H9 (cell line): ENCODE data around the gene TM4SF5. TPM values are rescaled to one million over a fixed set of nuclear protein-coding genes. Genes with fewer than 3 reads are reported as not detected.

Source experiments
- DNase-seq: peaks from one replicate; pipeline ENCODE4 v3.0.0-alpha.2; 2017
- H2AFZ ChIP-seq: one replicate; pipeline ENCODE4 v1.6.1; 2013; ENCODE audit warnings: mild to moderate bottlenecking, low read length, control low read depth, moderate library complexity
- H2AK5ac ChIP-seq: 2 replicates; pipeline ENCODE4 v1.6.1; 2013; ENCODE audit warnings: low read length, control low read depth, mixed read lengths; ENCODE audit not compliant: insufficient read length
- H2BK120ac ChIP-seq: one replicate; pipeline ENCODE4 v1.6.1; 2013; ENCODE audit warnings: low read depth, mild to moderate bottlenecking, low read length, control low read depth, inconsistent platforms; ENCODE audit not compliant: poor library complexity, severe bottlenecking
- H2BK12ac ChIP-seq: 2 replicates; pipeline ENCODE4 v1.6.1; 2013; ENCODE audit warnings: low read length, control low read depth, mixed read lengths, low read depth; ENCODE audit not compliant: insufficient read length
- H2BK15ac ChIP-seq: 2 replicates; pipeline ENCODE4 v1.6.1; 2013; ENCODE audit warnings: low read depth, low read length, control low read depth
- H2BK20ac ChIP-seq: one replicate; pipeline ENCODE4 v1.6.1; 2013; ENCODE audit warnings: low read depth, mild to moderate bottlenecking, low read length, control low read depth, inconsistent platforms; ENCODE audit not compliant: poor library complexity, severe bottlenecking
- H2BK5ac ChIP-seq: 2 replicates; pipeline ENCODE4 v1.6.1; 2013; ENCODE audit warnings: low read length, control low read depth, mixed read lengths; ENCODE audit not compliant: insufficient read length
- H3K14ac ChIP-seq: 2 replicates; pipeline ENCODE4 v1.6.1; 2013; ENCODE audit warnings: low read length, control low read depth; ENCODE audit not compliant: insufficient read depth
- H3K18ac ChIP-seq: 2 replicates; pipeline ENCODE4 v1.6.1; 2013; ENCODE audit warnings: low read depth, mild to moderate bottlenecking, mixed read lengths, low read length, control low read depth; ENCODE audit not compliant: insufficient read length
- H3K23ac ChIP-seq: 2 replicates; pipeline ENCODE4 v1.6.1; 2013; ENCODE audit warnings: low read length, control low read depth, mixed read lengths, low read depth; ENCODE audit not compliant: insufficient read length
- H3K23me2 ChIP-seq: 2 replicates; pipeline ENCODE4 v1.6.1; 2013; ENCODE audit warnings: low read depth, mild to moderate bottlenecking, mixed read lengths, low read length, control low read depth; ENCODE audit not compliant: insufficient read length, poor library complexity, severe bottlenecking
- H3K27ac ChIP-seq: 2 replicates; pipeline ENCODE4 v1.5.1; 2013; ENCODE audit warnings: low read length, control low read depth, mixed read lengths, low read depth; ENCODE audit not compliant: insufficient read length
- H3K27me3 ChIP-seq: 2 replicates; pipeline ENCODE4 v1.6.1; 2013; ENCODE audit warnings: low read length, control low read depth, inconsistent platforms; ENCODE audit not compliant: insufficient read depth
- H3K4ac ChIP-seq: 2 replicates; pipeline ENCODE4 v1.6.1; 2013; ENCODE audit warnings: low read depth, mild to moderate bottlenecking, control low read depth, inconsistent platforms, low read length, moderate library complexity
- H3K4me1 ChIP-seq: 2 replicates; pipeline ENCODE4 v1.6.1; 2013; ENCODE audit warnings: low read length, control low read depth, inconsistent platforms; ENCODE audit not compliant: insufficient read depth
- H3K4me2 ChIP-seq: 2 replicates; pipeline ENCODE4 v1.6.1; 2013; ENCODE audit warnings: low read length, control low read depth, mixed read lengths; ENCODE audit not compliant: insufficient read length, insufficient read depth
- H3K56ac ChIP-seq: 2 replicates; pipeline ENCODE4 v1.6.1; 2013; ENCODE audit warnings: low read depth, mild to moderate bottlenecking, mixed read lengths, low read length, control low read depth; ENCODE audit not compliant: insufficient read length
- H3K79me1 ChIP-seq: 2 replicates; pipeline ENCODE4 v1.6.1; 2013; ENCODE audit warnings: low read depth, mild to moderate bottlenecking, moderate library complexity, low read length, control low read depth, inconsistent platforms; ENCODE audit not compliant: insufficient read depth, poor library complexity, severe bottlenecking
- H3K79me2 ChIP-seq: 2 replicates; pipeline ENCODE4 v1.6.1; 2013; ENCODE audit warnings: low read length, control low read depth, inconsistent platforms; ENCODE audit not compliant: insufficient read depth
- H3K9ac ChIP-seq: 2 replicates; pipeline ENCODE4 v1.6.1; 2013; ENCODE audit warnings: low read length, control low read depth, mixed read lengths; ENCODE audit not compliant: insufficient read length; ENCODE audit errors: extremely low read depth
- H3K9me3 ChIP-seq: one replicate; pipeline ENCODE4 v1.6.1; 2013; ENCODE audit warnings: low read depth, low read length, inconsistent platforms; ENCODE audit not compliant: control insufficient read depth
- H3T11ph ChIP-seq: one replicate; pipeline ENCODE4 v1.6.1; 2013; ENCODE audit warnings: mild to moderate bottlenecking, low read length, control low read depth, inconsistent platforms
- H4K20me1 ChIP-seq: one replicate; pipeline ENCODE4 v1.6.1; 2013; ENCODE audit not compliant: control insufficient read depth, insufficient read length, insufficient read depth
- H4K5ac ChIP-seq: 2 replicates; pipeline ENCODE4 v1.6.1; 2013; ENCODE audit warnings: low read depth, mild to moderate bottlenecking, mixed read lengths, low read length, control low read depth; ENCODE audit not compliant: insufficient read length
- H4K8ac ChIP-seq: replicated peaks from 2 replicates; pipeline ENCODE4 v1.6.1; 2013; ENCODE audit warnings: low read length, control low read depth, mixed read lengths, low read depth; ENCODE audit not compliant: insufficient read length
- H4K91ac ChIP-seq: 2 replicates; pipeline ENCODE4 v1.6.1; 2013; ENCODE audit warnings: low read depth, mild to moderate bottlenecking, moderate library complexity, mixed read lengths, low read length, control low read depth; ENCODE audit not compliant: insufficient read length
- H3K27ac Mint-ChIP-seq, 3 experiments: 2 replicates in 2 of 3; 3 replicates in 1 of 3; pipeline ENCODE4 v1.8.0; 2020 to 2021; ENCODE audit warnings: mixed read lengths in 3 of 3, mild to moderate bottlenecking in 1 of 3, moderate library complexity in 1 of 3
- H3K27me3 Mint-ChIP-seq: 2 replicates; pipeline ENCODE4 v1.8.0; 2021; ENCODE audit warnings: low read depth, mild to moderate bottlenecking, moderate library complexity, mixed read lengths
- H3K36me3 Mint-ChIP-seq, 3 experiments: 2 replicates in 2 of 3; 3 replicates in 1 of 3; pipeline ENCODE4 v1.8.0; 2020 to 2021; ENCODE audit warnings: low read depth in 3 of 3, mixed read lengths in 3 of 3; ENCODE audit not compliant: insufficient read depth in 1 of 3
- H3K4me1 Mint-ChIP-seq, 2 experiments: 2 replicates each; pipeline ENCODE4 v1.8.0; 2020; ENCODE audit warnings: mixed read lengths in 2 of 2
- H3K4me3 Mint-ChIP-seq, 2 experiments: 2 replicates in 1 of 2; 3 replicates in 1 of 2; pipeline ENCODE4 v1.8.0; 2020 to 2021; ENCODE audit warnings: mild to moderate bottlenecking in 2 of 2, mixed read lengths in 2 of 2, moderate library complexity in 1 of 2
- H3K9me3 Mint-ChIP-seq, 2 experiments: 2 replicates in 1 of 2; 3 replicates in 1 of 2; pipeline ENCODE4 v1.8.0; 2020; ENCODE audit warnings: mild to moderate bottlenecking in 2 of 2, mixed read lengths in 2 of 2, moderate library complexity in 1 of 2
- WGBS: extraction: QIAGEN DNeasy Blood & Tissue Kit; methylation state at CpG from one replicate; pipeline ENCODE4 v1.1.7; 2013; ENCODE audit warnings: missing lambda C conversion rate, low lambda C conversion rate, mixed read lengths; ENCODE audit not compliant: insufficient read length; ENCODE audit errors: extremely low coverage; 5-methylcytosine and 5-hydroxymethylcytosine counted together
- total RNA-seq: library from RNA; stranded (reverse); gene quantifications from 2 replicates; pipeline ENCODE4 v1.2.1, GENCODE V29; 2021
- TF ChIP-seq, protein P1 (sequence below): fragments of 200-600 bp; sonication (generic); conservative IDR thresholded peaks from 3 replicates; pipeline ENCODE4 v1.8.0; 2021; ENCODE audit warnings: antibody characterized with exemption, mild to moderate bottlenecking

Gene TM4SF5
- total RNA-seq, 1 experiment from 2014 or later: not detected

DNA sequence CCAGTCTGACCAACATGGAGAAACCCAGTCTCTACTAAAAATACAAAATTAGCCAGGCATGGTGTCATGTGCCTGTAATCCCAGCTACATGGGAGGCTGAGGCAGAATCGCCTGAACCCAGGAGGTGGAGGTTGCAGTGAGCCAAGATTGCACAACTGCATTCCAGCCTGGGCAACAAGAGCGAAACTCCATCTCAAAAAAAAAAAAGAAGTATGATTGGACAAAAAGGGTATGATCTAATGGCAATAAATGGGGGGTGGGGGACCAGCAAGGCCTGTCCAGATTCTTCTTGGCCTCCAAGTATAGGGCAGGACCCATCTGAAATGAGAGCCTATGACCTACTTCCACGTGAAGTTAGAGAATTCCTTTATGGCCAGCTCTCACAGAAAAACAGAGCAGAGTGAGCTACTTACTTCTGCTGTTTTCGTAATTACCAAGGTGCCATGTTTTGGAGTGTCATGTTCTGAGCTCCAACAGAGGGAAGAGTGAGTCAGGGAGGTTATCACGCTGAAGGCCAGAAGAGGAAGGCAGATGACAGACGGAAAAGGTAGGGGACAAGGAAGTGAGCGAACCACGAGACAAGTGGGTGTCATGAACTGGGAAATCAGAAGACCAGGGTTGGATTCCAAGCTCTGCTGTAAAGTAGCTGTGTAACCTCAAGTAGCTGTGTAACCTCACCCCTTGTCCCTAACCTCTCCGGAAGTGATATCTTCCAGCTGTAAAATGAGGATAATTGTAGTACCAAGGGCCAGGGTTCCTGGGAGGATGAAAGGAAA, 35.6 kb upstream of the TM4SF5 start:
- Histone ChIP-seq H3K14ac (no peak overlapping the region), H2BK15ac (no peak overlapping the region), H3K27me3 (peaks cover 29% of the 10 kb centered on the region), H2BK5ac (no peak overlapping the region), H3K18ac (no peak overlapping the region), H4K5ac (no peak overlapping the region), H2AFZ (no peak overlapping the region), H3K4me1 (no peaks in the 10 kb centered on the region), H4K91ac (no peak overlapping the region), H4K20me1 (no peaks in the 10 kb centered on the region), H2BK20ac (no peak overlapping the region), H3K79me1 (no peaks in the 10 kb centered on the region), H2AK5ac (no peak overlapping the region), H3K9ac (no peak overlapping the region), H3K56ac (no peak overlapping the region), H3K4ac (no peak overlapping the region), H3K79me2 (no peaks in the 10 kb centered on the region), H3T11ph (no peak overlapping the region), H3K9me3 (no peaks in the 10 kb centered on the region), H2BK120ac (no peak overlapping the region), H3K23ac (no peak overlapping the region), H3K27ac (no peak overlapping the region), H4K8ac (no peak overlapping the region), H3K23me2 (peaks cover 12% of the 10 kb centered on the region), H2BK12ac (no peak overlapping the region), H3K4me2 (no peak overlapping the region)
- peaks cover 60% of the 10 kb centered on the region for H3K27me3 Mint-ChIP-seq
- TF ChIP-seq, protein P1, sequence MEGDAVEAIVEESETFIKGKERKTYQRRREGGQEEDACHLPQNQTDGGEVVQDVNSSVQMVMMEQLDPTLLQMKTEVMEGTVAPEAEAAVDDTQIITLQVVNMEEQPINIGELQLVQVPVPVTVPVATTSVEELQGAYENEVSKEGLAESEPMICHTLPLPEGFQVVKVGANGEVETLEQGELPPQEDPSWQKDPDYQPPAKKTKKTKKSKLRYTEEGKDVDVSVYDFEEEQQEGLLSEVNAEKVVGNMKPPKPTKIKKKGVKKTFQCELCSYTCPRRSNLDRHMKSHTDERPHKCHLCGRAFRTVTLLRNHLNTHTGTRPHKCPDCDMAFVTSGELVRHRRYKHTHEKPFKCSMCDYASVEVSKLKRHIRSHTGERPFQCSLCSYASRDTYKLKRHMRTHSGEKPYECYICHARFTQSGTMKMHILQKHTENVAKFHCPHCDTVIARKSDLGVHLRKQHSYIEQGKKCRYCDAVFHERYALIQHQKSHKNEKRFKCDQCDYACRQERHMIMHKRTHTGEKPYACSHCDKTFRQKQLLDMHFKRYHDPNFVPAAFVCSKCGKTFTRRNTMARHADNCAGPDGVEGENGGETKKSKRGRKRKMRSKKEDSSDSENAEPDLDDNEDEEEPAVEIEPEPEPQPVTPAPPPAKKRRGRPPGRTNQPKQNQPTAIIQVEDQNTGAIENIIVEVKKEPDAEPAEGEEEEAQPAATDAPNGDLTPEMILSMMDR: no peak
- H3K9me3 Mint-ChIP-seq: no peaks in the 10 kb centered on the region; a peak in 1 of 5 replicates
- H3K36me3 Mint-ChIP-seq: peaks cover 0 to 9% (median 3%) of the 10 kb centered on the region in 3 experiments; a peak in 3 of 7 replicates
- no peak for DNase-seq
- no peak overlapping the region for H3K27ac Mint-ChIP-seq
- WGBS: no CpG with 5 or more reads among the region's 9 CpGs
- H3K4me3 Mint-ChIP-seq: no peak overlapping the region
- peaks cover 11 to 16% of the 10 kb centered on the region in 2 experiments; a peak in 3 of 4 replicates for H3K4me1 Mint-ChIP-seq
